MCF 10A (cell line): ENCODE measurements around the gene EPB41. TPM values are rescaled to one million over a fixed set of nuclear protein-coding genes. Genes with fewer than 3 reads are reported as not detected.

Experiments used
- BruUV-seq: library from RNA; stranded (reverse); fragments of 400-500 nt; replicated peaks from 2 replicates; lab custom pipeline; 2021; lab: Mats Ljungman, UMichigan
- CTCF ChIA-PET: fragments of 300-600 bp; sonication (Branson Sonifier 250); formaldehyde crosslinking; extraction: SDS; loops from one replicate; lab custom pipeline; 2021; ENCODE audit warnings: antibody characterized with exemption, inconsistent platforms; lab: Yijun Ruan, JAX
- POLR2A ChIA-PET: fragments of 300-600, 350-650 bp; sonication (Branson Sonifier 250); formaldehyde crosslinking; extraction: SDS; loops from one replicate; lab custom pipeline; 2020; ENCODE audit warnings: antibody characterized with exemption, inconsistent platforms; lab: Yijun Ruan, JAX
- DNase-seq: peaks from one replicate; pipeline ENCODE4 v3.0.0-alpha.2; 2018; ENCODE audit not compliant: unreplicated experiment
- H3K27ac Mint-ChIP-seq: one replicate; pipeline ENCODE4 v1.8.0; 2022; ENCODE audit warnings: mild to moderate bottlenecking, low read depth, mixed read lengths; ENCODE audit not compliant: unreplicated experiment
- H3K27me3 Mint-ChIP-seq: one replicate; pipeline ENCODE4 v1.8.0; 2022; ENCODE audit warnings: mixed read lengths; ENCODE audit not compliant: insufficient read depth, unreplicated experiment
- H3K36me3 Mint-ChIP-seq: one replicate; pipeline ENCODE4 v1.8.0; 2022; ENCODE audit warnings: mild to moderate bottlenecking, moderate library complexity, mixed read lengths; ENCODE audit not compliant: insufficient read depth, unreplicated experiment
- H3K4me1 Mint-ChIP-seq: one replicate; pipeline ENCODE4 v1.8.0; 2022; ENCODE audit warnings: mixed read lengths; ENCODE audit not compliant: insufficient read depth, unreplicated experiment
- H3K4me3 Mint-ChIP-seq: one replicate; pipeline ENCODE4 v1.8.0; 2022; ENCODE audit warnings: mild to moderate bottlenecking, moderate library complexity, mixed read lengths; ENCODE audit not compliant: unreplicated experiment
- H3K9me3 Mint-ChIP-seq: one replicate; pipeline ENCODE4 v1.8.0; 2022; ENCODE audit warnings: mixed read lengths; ENCODE audit not compliant: unreplicated experiment
- CTCF ChIP-seq: fragments of 200-600 bp; IDR thresholded peaks from one replicate; pipeline ENCODE4 v1.8.0; 2022; ENCODE audit warnings: antibody characterized with exemption, mild to moderate bottlenecking; ENCODE audit not compliant: unreplicated experiment
- intact Hi-C: fragments of 100-400 bp; cut with micrococcal nuclease; formaldehyde crosslinking; loops from 2 replicates; pipeline ENCODE4 v1.14.1; 2022
- total RNA-seq: library from RNA; stranded (reverse); gene quantifications from 2 replicates; pipeline ENCODE4 v1.2.3, GENCODE V29; 2022

Gene EPB41
- total RNA-seq, 1 experiment from 2014 or later, result 15.0 TPM

DNA sequence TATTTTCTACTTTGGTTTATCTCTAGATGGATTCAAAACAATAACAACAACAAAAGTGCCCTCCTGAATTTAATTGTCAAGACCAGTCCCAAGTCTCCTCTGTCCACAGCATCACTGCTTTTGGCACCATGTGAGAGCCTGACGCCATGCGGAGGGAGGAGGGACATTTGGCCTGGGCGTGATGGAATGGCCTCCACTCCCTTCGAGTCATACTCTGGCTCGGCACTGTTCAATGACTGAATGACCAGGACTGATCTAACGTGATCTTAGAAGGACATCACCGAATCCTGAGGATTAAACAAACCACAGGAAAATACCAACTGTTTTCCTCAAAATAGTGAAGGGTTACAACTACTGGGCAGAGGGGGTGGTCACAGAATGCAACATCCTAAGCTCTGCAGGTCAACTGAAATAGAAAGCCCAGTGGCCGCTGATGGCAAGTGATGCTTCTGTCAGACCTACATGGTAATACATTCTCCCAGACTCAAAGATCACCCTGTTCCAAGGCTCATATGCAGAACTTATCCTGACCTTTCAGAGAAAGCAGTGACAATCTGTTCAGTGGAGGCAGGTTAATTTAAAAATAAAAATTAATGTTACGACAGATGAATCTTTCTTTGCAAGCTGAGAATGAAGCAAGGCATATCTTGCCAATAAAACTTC is 248.2 kb downstream of the EPB41 start:
- H3K27me3 Mint-ChIP-seq, result no peaks in the 10 kb centered on the region
- H3K27ac Mint-ChIP-seq, result no peak overlapping the region
- DNase-seq, result no peak
- ChIA-PET POLR2A (interaction anchor here (0.8 kb wide), 1 partner anchor 20 kb away, joined by 3 read pairs; no protein-coding TSS in a partner anchor), CTCF (interaction anchor here (1.0 kb wide), 1 partner anchor 44 kb away, joined by 3 read pairs; no protein-coding TSS in a partner anchor)
- intact Hi-C loops, result no loop called here
- H3K9me3 Mint-ChIP-seq, result no peaks in the 10 kb centered on the region
- TF ChIP-seq CTCF, result no peak
- H3K4me1 Mint-ChIP-seq, result peaks cover 3% of the 10 kb centered on the region
- H3K4me3 Mint-ChIP-seq, result no peak overlapping the region
- no TSS peak for BruUV-seq
- peaks cover 72% of the 10 kb centered on the region for H3K36me3 Mint-ChIP-seq

DNA sequence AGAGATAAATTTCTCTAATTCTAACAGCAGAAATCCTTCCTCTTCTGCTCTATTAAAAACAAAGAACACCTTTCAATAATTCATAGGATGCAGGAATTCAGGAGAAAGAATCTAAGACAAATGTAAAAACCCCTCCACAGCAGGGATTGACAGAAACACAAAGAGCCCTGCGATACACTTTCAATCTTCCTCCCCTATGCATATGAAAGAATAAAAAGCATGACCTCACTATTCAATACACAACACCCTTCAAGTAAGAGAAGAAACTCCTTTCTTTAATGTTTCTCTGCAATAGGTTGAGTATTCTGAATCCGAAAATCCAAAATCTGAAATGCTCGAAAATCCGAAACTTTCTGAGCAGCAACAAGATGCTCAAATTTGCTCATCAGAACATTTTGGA is 250.2 kb downstream of the EPB41 start:
- POLR2A ChIA-PET, result no interaction called here
- Mint-ChIP-seq H3K27ac (no peak overlapping the region), H3K4me3 (no peak overlapping the region), H3K4me1 (peaks cover 4% of the 10 kb centered on the region), H3K27me3 (no peaks in the 10 kb centered on the region), H3K36me3 (peaks cover 72% of the 10 kb centered on the region), H3K9me3 (no peaks in the 10 kb centered on the region)
- DNase-seq, result no peak
- no peak for TF ChIP-seq CTCF
- no TSS peak for BruUV-seq
- intact Hi-C loops, result no loop called here
- CTCF ChIA-PET, result no interaction called here

- Mint-ChIP-seq H3K4me3 (no peak overlapping the region), H3K4me1 (peaks cover 22% of the 10 kb centered on the region), H3K27ac (no peak overlapping the region), H3K9me3 (no peaks in the 10 kb centered on the region), H3K36me3 (peaks cover 80% of the 10 kb centered on the region), H3K27me3 (no peaks in the 10 kb centered on the region)
- POLR2A ChIA-PET, result interaction anchor here (0.8 to 1.2 kb wide), 2 partner anchors 14 to 16 kb away, joined by 3 read pairs; partner anchors contain the start of gene SRSF4
- TF ChIP-seq CTCF, result no peak
- BruUV-seq, result no TSS peak
- CTCF ChIA-PET, result interaction anchor here (0.9 to 1.7 kb wide), 3 partner anchors 16 to 125 kb away, joined by 3 to 6 read pairs (median 3); no protein-coding TSS in a partner anchor
- intact Hi-C loops, result no loop called here
- no peak for DNase-seq
Observed at GRCh38 chr1:29166291-29166878, 252.0 kb downstream of the EPB41 start.

GRCh38 chr1:29167904-29168303 is 253.5 kb downstream of the EPB41 start:
- Mint-ChIP-seq H3K9me3 (no peaks in the 10 kb centered on the region), H3K27me3 (no peaks in the 10 kb centered on the region), H3K4me3 (no peak overlapping the region), H3K4me1 (peaks cover 24% of the 10 kb centered on the region), H3K36me3 (peaks cover 95% of the 10 kb centered on the region), H3K27ac (no peak overlapping the region)
- TF ChIP-seq CTCF, result no peak
- CTCF ChIA-PET, result interaction anchor here (0.6 to 1.7 kb wide), 4 partner anchors 30 to 411 kb away, joined by 3 to 4 read pairs (median 3); no protein-coding TSS in a partner anchor
- DNase-seq, result no peak
- BruUV-seq, result no TSS peak
- intact Hi-C loops, result no loop called here
- POLR2A ChIA-PET, result interaction anchor here (0.8 to 1.2 kb wide), 2 partner anchors 10 to 12 kb away, joined by 4 to 6 read pairs; no protein-coding TSS in a partner anchor
